ENCODE measurements around the gene GALE. TPM values are rescaled to one million over a fixed set of nuclear protein-coding genes. Genes with fewer than 3 reads are reported as not detected.
"Not testable (repeated sequence)": the region's sequence is repeated elsewhere in the genome, so short reads cannot be mapped to it uniquely, and the experiment has no call there.

Gene GALE
- total RNA-seq: 30.6 TPM

- peak; percentile 98 for DNase-seq
Observed at GRCh38 chr1:23800400-23801337, at the start of gene GALE. Gene GALE (minus strand): TSS chr1:23800754. CDS start chr1:23799007, 1,747 bp downstream.

- no peak for DNase-seq
Observed at GRCh38 chr1:23848673-23849616, 48.4 kb upstream of the GALE start.

DNA sequence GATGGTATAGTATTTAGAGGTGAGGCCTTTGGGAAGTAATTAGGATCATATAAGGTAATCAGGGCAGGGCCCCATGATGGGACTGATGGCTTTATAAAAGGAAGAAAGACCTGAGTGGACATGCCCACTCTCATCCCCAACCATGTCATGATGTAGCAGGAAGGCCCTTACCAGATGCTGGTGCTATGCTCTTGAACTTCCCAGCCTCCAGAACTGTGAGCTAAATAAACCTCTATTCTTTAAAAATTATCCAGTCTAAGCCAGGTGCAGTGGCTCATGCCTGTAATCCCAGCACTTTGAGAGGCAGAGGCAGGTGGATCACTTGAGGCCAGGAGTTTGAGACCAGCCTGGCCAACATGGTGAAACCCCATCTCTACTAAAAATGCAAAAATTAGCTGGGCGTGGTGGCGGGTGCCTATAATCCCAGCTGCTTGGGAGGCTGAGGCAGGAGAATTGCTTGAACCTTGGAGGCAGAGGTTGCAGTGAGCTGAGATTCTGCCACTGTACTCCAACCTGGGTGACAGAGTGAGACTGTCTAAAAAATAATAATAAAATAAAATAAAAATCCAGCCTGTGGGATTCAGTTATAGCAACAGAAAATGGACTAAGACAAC lies 47.0 kb upstream of the GALE start:
- not testable (repeated sequence) for DNase-seq

GRCh38 chr1:23845163-23845562 lies 44.6 kb upstream of the GALE start:
- no peak for DNase-seq

DNA sequence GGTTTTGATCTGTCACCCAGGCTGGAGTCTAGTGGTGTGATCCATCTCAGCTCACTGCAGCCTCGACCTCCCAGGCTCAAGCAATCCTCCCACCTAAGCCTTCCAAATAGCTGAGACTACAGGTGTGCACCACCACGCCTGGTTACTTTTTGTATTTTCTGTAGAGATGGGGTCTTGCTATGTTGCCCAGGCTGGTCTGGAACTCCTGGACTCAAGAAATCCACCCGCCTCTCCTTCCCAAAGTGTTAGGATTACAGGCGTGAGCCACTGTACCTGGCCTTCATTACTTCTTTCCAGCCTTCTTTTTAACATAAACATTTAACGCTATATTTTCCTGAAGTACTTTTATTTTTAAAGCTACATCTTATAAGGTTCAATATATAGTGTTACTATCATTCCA lies 43.1 kb upstream of the GALE start:
- DNase-seq: no peak

- peak; percentile 62 for DNase-seq
Observed at GRCh38 chr1:23838401-23838866, 37.9 kb upstream of the GALE start.

GRCh38 chr1:23837908-23838307 lies 37.4 kb upstream of the GALE start:
- no peak for DNase-seq

- DNase-seq: no peak
Observed at GRCh38 chr1:23836037-23836436, 35.5 kb upstream of the GALE start.

GRCh38 chr1:23834156-23834555 lies 33.6 kb upstream of the GALE start:
- not testable (repeated sequence) for DNase-seq

- no peak for DNase-seq
Observed at GRCh38 chr1:23827717-23828116, 27.2 kb upstream of the GALE start.

- DNase-seq: not testable (repeated sequence)
Observed at GRCh38 chr1:23826590-23826989, 26.0 kb upstream of the GALE start.

GRCh38 chr1:23825762-23826522 lies 25.4 kb upstream of the GALE start:
- DNase-seq: no peak

DNA sequence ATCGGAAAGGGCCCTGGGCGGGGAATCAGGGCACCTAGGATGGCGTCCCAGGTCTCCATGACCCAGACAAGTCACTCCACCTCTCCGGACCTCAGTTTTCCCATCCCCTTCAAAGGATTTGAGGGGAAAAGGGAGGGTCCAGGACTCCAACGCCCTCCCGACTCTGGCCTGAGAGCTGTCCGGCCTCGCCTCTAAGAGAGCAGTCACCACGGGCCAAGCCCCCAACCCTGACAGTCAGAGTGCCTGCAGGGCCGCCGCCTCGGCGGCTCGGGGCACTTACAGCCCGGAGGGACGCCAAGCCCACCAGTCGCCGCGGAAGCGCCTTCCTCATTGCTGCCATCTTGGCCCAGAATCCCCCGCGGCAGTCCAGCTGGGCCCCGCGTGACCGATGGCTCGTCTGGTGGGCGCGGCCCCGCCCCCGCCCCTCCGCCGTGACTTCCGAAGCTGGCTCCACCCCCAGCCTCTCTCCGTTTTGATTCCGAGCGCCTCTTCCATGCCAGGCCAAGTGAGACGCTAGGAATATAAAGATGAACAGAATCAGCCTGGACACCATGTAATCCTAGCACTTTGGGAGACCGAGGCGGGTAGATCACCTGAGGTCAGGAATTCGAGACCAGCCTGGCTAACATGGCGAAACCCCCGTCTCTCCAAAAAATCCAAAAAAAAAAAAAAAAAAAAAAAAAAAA lies 24.7 kb upstream of the GALE start, which contains the start of gene HMGCL:
TSS of gene HMGCL (minus strand) at position 354 of the 686 bp plus-strand sequence. CDS start at position 340, 14 bp downstream.
- DNase-seq: peak; percentile 97

DNA sequence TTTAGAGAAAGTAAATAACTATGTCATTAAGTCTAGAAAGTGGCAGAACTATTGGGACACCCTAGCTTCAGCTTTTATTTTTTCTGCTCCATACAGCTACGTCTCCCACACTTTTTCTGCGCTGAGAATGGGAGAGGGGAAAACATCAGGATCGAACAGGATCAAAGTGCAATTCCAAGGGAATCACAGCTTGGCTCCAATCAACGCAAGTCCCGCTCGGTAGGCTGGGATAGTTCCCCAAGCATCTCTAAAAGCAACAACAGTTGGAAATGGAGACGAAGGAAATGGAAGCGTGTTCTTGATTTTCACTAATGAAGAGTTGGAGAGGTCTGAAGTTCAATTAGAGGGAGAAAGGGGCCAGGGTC lies 24.1 kb upstream of the GALE start:
- no peak for DNase-seq

DNA sequence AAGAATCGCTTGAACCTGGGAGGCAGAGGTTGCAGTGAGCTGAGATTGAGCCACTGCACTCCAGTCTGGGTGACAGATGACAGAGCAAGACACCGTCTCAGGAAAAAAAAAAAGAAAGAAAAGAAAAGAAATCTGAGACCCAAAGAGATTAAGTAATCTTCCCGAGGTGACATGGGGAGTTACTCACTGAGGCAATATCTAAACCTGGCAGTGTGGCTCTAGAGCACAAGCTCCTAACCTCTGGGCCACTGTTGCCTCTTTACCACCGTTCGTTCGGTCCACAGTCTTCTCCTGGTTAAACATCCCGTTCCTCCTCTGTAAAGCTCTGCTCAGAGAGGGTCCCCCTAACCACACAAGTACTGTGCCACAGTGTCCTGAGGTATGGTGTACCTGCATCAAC lies 23.2 kb upstream of the GALE start:
- DNase-seq: no peak

GRCh38 chr1:23817633-23818032 lies 17.1 kb upstream of the GALE start:
- no peak for DNase-seq

- no peak for DNase-seq
Observed at GRCh38 chr1:23816906-23817305, 16.4 kb upstream of the GALE start.

DNA sequence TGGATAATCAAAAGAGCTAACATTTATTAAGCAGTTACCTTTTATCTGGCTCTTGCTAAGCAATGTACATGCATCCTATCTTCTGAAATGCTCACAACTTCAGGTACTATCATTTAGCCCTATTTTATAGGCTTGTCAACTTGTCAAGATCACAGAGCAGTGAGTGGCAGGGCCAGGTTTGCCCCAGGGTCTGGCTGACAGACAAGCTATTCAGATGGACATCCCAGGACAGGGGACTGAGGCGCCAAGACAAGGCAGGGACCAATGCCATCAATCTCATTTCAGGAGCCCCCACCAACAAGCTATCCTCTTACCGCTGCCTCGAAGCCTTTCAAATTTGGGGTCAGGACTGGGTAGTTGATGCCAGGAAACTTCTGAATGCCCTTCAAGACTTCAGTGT lies 15.8 kb upstream of the GALE start:
- DNase-seq: no peak

DNA sequence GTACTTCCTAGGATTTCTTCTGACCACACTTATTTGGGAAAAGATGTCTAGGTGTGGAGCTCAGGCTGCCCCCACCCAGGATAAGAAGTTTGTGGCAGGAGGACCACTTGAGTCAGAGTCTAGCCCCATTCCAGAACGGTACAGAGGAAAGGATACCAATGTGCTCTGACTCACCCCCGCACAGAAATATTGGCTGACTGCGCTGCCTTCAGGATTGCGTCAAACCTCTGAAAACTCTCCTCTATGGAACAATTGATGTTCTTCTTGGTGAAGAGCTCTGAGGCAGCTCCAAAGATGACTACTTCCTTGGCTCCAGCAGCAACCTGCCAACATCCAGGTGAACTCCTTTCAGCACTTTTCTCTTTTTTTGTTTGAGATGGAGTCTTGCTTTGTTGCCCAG lies 13.5 kb upstream of the GALE start:
- DNase-seq: no peak

GRCh38 chr1:23810818-23811540 lies 10.4 kb upstream of the GALE start:
- peak; percentile 29 for DNase-seq

All from tongue (tissue), 2 donors.